RPMI7951 (cell line): ENCODE measurements around the gene MBD5. TPM values are rescaled to one million over a fixed set of nuclear protein-coding genes. Genes with fewer than 3 reads are reported as not detected.

Experiments
- DNase-seq: peaks from one replicate; pipeline ENCODE4 v3.0.0-alpha.2; 2012; ENCODE audit warnings: low read depth
- total RNA-seq: library from RNA; depleted of rRNA; stranded (reverse); fragments of >200 nt; shearing (Covaris generic); gene quantifications from 2 replicates; pipeline ENCODE4 v1.2.3, GENCODE V29; 2014

Gene MBD5
- total RNA-seq, 1 experiment from 2014 or later: 11.9 TPM

DNA sequence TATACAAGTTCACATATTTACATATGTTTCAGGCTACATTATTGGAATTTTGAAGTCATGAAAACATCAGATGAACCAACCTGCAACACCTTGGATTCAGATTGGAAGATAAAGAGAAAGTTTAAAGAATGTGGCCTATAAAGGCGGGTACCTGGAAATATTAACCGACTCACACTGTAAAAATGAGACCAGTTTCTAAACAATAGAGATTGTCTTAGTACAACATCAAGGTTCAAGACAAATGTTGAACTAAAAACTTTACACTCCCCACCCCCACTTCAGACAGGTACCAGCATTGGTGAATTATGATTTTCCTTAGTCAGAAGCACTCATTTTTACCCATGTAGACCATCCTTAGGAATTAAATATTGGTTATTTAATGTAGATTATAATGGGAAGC, 437.3 kb downstream of the MBD5 start:
- no peak for DNase-seq

DNA sequence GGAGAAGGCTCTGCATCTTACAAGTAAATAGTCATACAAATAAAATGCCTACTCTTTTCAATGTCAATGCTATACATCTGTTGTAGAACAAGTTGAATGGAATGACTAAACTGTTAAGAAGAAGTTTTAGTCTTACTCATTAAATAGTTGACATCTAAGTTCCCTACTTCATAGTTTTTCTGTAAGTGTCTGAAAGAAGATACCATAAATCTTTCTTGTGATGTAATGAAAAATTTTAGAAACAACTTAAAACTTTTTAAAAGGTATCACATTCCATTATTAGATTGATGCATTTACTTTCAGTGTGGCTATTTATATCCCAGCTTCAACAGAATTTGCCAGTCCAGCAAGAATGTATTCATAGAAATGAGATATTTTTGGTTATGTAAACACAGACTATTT, 438.5 kb downstream of the MBD5 start:
- DNase-seq: no peak

DNA sequence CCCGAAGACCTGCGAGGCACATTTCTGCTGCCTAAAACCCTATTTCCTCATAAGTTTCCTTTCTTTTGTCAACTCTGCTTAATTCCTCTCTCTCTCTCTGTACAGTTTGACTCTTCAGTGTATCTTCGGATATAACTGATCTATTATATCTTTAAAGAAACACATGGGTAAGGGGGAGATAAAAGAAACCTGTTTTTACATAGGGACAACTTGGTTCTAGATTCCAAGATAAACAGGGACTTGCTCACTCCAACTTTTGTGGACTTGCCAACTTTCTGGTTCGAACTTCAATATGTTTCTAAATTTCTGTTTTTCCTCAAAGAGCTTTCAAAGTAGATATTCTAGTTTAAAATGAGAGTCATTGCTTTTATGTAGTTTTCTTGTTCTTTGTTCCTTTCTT, 441.0 kb downstream of the MBD5 start:
- no peak for DNase-seq

DNA sequence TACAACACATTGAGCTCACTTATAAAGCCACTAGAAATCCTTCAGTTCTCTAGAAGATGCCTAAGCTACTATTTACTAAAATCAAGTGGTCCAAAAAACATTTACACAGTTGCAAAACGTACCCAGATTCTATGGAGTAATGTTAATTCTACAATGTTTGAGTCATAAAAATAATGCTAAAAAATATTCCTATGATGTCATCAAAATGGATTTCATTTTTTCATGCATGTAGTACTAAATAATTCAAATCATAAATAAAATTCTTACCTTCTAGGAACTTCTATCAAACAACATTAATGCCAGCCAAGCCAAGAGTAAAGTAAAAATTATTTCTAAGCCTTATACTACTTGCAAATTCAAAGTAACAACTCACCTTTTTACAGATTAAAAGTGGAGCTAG, 454.7 kb downstream of the MBD5 start:
- no peak for DNase-seq

DNA sequence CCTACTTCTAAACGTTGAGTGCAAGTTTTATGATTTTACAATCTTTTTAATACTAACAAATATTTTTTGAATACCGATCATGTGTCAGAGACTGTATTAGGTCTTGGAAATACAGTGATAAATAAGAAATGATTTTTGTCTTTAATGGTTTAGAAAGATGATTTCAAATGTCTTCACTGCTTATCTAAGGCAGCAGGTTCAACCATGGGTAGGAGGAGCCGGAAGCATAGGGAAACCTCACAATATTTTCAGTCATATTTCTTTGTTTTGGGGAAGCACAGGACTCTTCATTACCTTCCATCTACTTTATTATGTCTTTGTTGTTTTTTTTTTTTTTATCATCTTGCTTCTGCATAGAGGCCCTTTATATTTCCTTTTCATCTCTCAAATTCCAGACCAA, 458.5 kb downstream of the MBD5 start:
- DNase-seq: no peak

DNA sequence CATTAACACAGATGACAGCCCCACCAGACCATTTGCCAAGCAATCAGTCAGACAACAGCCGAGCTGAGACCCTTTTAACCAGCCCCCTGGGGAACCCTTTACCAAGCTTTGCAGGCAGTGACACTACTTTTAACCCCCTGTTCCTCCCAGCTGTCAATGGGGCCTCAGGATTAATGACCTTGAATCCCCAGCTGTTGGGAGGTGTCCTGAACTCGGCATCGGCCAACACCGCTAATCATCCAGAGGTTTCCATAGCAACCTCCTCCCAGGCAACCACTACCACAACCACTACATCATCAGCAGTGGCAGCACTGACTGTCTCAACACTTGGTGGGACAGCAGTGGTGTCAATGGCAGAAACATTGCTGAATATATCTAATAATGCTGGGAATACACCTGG, 462.8 kb downstream of the MBD5 start:
- DNase-seq: peak; percentile 11

DNA sequence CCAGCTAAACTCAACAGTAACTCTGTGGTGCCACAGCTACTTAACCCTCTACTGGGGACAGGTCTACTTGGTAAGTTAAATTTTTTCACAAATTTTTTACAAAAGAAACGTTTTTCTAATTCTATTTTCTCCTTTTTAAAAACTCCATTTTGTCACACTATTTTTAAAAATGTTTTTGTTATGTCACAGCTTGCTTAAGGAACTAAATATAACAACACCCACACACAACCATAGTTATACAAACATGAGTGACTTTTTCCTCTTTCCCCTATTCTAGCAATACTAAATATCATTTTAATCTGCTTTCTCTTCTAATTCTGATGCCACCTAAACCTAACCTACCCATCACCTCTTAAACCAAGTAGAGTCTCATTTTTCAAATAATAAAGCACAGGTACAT, 463.2 kb downstream of the MBD5 start:
- DNase-seq: no peak

DNA sequence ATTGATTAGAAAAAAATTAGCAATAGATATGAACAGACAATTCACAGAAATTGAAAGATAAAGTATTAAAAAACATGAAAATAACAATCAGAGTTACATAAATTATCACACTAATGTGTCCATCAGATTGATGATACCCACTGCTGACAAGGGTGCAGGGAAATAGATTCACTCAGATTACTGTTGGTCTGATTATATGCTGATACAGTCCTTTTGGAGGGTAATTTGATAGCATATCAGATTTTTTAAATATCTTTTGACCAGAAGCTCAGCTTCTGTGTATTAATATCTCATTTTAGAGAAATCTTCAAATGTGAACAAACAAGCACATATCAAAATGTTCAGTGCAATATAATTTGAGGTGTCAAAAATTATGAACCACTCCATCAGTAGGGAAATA, 465.8 kb downstream of the MBD5 start:
- no peak for DNase-seq

DNA sequence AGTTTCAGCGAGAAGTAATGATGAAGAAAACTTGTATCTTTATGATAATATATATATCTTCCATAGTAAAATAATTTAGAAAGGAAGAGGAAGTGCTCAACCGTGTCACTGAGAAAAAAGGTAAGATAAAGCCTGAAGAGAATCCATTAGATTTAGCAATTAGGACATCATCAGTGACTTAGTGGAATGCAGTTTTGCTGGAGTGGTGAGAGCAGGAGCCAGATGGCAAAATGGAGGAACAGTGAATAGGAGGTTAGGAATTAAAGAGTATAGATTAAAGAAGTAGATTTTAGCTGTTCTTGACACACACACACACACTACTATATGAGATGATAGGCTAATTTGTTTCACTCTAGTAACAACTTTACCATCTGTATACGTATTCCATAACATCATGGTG, 466.5 kb downstream of the MBD5 start:
- no peak for DNase-seq

DNA sequence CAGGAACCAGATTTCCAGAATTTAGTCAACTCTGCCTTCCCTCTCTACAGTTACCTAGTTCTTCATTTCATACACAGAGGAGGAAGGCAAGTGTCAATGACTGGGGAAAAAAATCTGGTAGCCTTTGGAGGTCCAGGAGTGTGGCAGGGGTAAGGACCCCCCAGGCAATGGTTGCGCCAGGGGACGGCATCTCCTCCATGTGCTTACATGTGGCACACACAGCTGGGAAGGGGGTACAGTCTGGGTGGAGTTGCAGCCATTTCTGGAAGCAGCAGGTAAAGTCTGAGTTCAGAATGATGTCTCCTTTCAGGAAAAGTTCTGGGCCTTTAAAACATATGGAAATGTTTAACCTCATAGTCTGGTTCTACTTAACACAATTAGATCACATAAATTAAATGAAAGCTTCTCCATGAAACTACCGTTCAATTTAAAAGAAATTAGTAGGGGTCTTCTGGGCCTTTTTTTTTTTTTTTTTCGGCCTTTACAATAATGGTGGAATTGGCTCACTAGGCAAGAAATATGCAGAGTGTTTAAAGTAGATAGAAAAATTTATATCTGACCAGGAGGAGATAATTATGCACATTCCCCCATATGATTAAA, 470.0 kb downstream of the MBD5 start:
- DNase-seq: no peak

DNA sequence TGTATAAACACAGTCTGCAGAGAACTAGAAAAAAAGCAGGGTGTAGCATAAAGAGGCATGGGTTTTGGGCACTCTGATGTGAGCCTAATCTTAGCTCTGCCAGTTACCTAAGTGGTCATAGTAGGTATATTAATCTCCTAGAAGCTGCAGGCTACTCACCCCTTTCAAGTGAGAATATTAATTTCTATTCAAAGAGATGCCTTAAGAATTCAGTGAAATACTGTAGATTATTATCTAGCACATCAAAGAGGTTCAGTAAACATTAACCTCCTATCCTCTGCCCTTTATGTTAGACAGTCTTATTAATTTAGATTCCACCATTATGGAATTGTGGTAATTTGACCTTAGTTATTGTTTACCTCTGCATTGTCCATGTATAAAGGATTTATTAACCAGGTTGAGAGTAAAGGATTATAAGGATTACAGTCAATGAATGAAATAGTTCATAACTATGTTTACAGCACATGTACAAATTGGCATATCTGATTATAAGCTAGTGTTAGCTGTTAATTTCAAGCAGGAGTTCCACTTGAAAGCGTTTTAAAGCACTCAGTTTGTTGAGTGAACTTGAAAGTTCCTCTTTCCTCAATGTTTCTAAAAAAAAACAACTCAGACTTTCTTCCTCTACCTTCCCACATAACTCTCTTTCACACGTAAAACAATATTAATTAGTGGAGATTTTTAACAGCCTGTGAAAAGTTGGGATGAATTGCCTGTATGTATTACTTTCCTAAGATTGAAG, 473.1 kb downstream of the MBD5 start:
- DNase-seq: no peak

DNA sequence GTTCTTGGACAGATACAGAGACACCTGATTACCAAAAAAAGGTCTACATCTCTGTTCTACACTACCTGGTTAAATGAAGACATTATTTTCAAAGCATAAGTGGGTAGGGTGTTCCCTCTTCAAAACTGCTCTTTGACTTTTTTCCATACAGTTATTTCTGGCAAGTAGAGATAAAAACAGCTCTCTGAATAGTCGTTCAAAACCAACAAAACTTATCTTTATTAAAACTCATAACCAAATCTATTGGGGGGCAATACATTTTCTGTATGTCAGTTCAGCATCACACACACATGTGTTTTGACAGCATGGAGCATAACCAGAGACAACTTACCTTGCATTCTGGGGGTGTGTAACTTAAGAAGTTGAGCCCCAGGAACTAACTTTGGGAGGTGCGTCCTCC, 474.7 kb downstream of the MBD5 start:
- DNase-seq: no peak

DNA sequence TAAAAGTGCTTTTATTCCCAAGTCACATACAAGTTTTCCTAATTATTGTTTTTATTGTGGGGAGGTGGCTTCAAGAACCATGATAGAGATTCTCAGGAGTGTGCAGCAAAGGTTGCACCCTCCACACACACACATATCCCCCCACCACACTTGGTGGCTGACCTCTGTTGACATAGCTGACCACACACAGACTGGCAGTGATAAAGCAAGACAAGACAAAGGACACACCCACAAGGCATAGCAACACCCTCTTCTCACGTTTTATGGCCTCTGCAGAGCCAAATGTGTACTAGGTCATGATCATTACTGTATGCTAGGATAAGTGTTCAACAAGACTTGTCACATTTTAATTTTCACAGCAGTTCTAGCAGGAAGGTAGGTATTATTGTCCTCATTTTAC, 480.7 kb downstream of the MBD5 start:
- no peak for DNase-seq

DNA sequence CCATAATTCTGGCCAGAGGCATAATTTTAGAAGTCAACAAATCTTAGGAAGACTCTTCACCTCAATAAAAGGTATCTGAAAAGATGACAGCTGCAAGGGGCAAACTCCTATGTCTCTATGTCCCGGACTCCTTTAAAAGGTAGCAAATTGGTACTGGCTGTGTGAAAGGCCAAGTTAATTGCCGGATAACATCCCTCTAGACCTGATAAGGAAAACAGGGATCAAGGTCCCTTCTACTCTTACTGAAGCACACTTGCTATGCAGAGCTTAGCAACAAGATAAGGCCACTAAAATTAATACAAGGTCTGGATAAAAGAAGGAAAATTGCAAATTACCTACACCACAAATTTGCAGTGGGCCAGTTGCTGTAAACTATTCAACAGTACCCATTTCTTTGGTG, 482.6 kb downstream of the MBD5 start:
- DNase-seq: no peak

DNA sequence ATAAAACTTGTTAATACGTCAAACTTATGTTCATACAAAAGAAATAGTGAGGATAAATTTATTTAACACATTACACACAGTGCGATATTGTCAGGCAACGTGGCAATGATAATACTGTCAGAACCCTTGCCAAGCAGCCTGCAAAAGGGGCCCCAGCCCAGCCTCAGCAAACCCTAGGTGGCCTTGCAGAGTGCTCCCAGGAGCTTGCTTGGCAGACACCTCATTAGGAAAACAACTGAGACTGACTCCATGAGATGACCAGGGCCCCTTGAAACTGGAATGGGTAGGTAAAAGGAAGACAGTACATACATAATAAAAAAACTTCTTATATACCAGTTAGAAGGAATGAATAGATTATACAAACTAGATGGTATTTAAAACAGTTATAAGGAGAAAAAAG, 487.1 kb downstream of the MBD5 start:
- no peak for DNase-seq

DNA sequence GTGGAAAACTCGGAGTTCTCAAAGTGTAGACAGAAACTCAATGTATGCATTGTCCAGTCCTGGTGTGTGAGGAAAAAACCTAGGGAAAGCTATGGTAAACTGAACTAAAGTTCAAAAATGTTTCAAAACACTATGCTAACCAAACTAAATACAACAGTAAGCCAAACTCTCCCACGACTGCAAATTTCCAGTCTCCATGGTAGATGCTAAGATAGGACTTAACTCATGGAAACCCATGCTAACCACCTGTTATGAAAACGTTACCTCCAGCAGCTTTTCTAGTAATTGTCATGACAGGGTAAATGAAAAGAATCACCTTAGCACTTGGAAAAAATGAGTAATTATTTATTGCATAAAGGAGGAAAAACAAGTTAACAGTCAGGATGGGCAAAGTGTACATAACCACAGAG, 488.0 kb downstream of the MBD5 start:
- no peak for DNase-seq

DNA sequence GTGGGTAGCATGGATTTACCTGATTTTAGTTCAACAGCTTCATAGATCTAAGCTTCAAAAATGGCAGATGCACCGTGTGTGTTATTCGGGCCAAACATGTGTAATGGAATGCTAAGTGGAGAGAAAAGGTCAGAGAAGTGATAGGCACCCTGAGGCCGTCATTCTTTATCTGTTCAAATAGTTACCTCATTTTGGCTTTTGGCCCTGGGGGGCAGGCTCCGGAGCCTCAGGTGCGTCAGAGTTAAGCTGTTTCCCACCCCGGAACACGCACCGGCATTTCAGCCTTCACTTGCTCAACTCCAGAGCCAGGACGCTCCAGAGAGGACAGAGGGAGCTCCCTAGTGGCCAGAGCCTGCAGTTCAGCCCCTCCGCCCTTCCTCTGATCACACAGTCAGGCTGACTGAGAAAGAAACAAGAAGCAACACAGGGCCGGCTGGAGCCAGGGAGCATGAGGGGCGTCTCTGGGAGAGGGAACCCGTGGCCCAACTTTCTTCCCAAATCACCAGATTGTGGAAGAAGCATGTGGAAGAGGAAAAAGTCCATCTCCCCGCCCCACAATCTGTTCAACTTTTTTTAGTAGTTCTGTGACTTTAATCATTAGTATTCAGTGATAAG, 488.5 kb downstream of the MBD5 start:
- peak; percentile 80 for DNase-seq

DNA sequence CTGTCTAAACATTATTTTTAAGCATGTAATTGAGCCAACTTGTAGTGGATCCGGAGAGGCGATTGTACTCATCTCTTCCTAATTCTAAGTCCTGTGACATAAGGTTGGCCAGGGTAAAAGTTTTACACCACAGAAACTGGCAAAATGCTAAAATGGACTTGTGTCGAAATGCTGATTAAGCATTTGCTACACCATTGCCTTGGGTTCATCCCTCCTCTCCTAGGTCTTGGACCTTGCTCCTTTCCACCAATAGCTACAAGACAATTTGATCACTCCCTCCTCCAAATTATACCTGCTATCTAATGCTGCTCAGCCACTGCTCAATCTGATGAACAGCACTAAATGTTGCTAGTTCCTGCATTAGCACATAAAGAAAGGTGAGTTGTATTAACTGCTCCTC, 491.0 kb downstream of the MBD5 start:
- DNase-seq: no peak

DNA sequence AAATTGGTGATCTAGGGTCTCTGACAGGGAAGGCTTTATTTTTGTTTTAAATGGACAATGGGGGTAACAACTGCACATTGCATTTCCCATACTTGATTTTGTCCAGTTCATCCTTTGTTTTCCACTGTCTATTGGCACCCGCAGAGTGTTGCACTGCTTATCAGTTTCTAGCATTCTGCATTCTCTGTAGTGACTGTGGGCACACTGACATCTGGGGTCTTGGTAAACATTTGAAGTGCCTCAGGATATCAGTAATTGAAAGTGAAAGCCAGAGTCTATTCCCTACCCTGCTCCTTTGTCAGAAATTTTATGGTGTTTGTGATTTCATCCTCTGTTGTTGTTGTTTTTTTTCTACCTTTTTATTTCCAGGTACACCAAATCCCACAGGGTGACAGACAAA, 491.6 kb downstream of the MBD5 start:
- no peak for DNase-seq

DNA sequence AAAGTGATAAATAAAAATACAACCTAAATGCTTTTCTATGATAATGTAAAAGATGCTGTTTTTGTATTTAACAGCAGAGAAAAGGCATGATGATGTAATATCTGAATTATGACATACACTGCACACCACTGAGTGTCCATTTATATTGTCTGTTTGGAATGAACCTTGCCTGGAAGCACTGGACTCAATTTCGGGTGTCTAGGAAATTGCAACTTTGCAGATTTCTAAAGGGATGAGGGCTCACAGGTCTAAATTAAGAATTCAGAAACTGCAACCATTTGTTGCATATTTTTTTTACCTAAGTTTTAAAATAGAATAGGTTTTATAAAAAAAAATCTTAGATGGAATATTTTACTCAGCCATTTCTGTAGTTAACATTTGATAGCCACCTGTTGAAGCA, 492.5 kb downstream of the MBD5 start:
- DNase-seq: no peak

DNA sequence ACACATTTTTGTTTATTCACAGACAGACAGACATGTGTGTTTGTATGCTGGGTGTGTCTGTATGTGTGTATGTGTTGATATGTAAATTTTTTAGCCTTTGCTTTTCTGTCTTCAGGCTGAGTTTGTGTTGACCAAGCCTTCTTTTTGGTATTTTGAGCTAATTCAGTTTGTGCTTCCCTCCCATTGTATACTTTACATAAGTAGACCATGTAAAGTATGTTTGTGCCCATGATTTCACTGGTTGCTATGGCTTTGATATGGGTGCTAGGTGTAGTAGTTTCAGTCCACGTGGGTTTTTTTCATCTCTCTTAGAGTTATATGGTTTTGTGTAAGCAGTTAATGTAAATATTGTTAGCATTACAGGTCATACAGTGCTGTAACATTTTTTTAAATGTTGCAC, 494.2 kb downstream of the MBD5 start:
- DNase-seq: no peak

DNA sequence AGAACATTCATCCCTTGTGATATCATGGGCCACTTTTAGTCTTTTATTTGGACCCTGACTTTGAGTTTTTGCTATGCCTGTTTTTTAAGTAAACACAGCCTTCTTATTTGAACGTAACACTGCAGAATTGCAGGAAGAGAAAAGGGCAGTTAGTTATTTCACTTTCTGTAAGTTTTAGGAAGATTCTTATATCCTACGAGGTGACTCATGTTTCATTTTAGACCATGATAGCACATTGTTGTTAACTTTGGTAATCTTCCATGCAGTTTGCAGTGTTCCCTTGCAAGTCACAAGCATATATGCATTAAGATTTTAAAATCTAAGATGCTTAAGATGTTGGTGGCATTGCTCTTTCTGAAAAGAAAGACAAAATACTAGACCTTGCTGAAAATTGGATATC, 495.1 kb downstream of the MBD5 start:
- DNase-seq: no peak

DNA sequence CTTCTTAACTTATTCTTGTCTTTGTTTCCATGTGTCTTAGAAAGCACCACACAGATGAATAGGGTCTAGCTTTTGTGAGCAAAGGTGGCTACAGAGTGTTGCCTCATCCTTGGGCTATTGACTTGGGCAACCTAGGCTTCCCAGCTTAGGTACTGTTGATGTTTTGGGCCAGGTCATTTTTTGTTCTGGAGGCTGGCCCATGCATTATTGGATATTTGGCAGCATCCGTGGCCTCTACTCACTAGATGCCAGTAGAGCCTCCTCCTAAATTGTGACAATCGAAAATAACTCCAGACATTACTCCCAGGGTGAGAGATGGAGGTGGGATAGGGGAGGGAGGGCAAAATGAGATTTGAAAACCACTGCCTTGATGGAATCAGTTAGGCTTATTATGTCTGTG, 496.4 kb downstream of the MBD5 start:
- DNase-seq: no peak

DNA sequence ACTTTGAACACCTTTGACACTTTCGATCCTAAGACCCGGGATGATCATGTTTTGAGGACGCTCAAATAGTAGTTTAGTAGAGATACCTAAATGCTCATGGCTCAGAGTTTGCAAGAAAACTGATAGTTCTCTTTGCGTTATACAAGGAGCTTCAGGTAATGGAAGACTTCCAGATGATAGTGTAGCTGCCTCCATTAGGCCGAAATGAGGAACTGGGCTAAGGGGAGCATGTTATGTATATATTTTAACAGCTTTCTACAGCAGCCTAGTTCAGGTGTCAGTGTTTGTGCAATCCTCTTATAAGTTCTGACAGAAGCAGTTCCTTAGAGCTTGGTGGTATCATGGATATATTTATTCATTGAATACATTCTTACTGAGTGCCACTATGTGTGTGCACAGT, 496.9 kb downstream of the MBD5 start:
- no peak for DNase-seq
